ENCODE results near the gene TMEM198.

TMEM198 gene

DNA sequence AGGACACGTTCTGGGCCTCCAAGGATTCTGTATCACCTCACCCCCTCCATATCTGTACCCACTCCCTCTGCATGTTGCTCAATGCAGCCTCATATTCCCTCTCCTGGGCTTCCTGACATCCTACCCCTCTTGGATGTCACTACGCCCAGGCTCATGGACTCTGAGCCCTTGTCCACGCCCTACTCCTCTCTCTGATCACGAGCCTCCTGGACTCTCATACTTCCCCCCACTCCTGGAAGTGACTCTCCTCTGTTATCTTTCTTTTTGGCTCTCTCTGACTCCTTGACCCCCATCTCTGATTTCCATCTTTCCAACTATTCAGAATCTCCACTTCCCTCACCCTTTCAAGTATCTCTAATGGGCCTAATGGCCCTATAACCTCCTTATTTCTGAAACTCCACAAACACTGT, 2.1 kb downstream of the TMEM198 start:
- POLR2A ChIA-PET = no interaction called here
- DNase-seq (ENCODE audit: extremely low spot score) = no peak
- CTCF ChIA-PET = no interaction called here
- TF ChIP-seq BHLHE40 (IDR thresholded peaks at IDR 0.05; ENCODE audit: borderline replicate concordance) = no peak
- no peak for TF ChIP-seq ELF4 (IDR thresholded peaks at IDR 0.05)
- TF ChIP-seq NFRKB (IDR thresholded peaks at IDR 0.05) = no peak
- TF ChIP-seq, protein P1, sequence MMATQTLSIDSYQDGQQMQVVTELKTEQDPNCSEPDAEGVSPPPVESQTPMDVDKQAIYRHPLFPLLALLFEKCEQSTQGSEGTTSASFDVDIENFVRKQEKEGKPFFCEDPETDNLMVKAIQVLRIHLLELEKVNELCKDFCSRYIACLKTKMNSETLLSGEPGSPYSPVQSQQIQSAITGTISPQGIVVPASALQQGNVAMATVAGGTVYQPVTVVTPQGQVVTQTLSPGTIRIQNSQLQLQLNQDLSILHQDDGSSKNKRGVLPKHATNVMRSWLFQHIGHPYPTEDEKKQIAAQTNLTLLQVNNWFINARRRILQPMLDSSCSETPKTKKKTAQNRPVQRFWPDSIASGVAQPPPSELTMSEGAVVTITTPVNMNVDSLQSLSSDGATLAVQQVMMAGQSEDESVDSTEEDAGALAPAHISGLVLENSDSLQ (IDR thresholded peaks at IDR 0.05) = no peak
- no peak for TF ChIP-seq TARDBP (IDR thresholded peaks at IDR 0.05)
- no peak for TF ChIP-seq HDGF (IDR thresholded peaks at IDR 0.05; ENCODE audit: borderline replicate concordance)
- TF ChIP-seq FOXK2 (IDR thresholded peaks at IDR 0.05) = no peak
- no peak for TF ChIP-seq ARNT (IDR thresholded peaks at IDR 0.05)
- TF ChIP-seq FOXM1 (IDR thresholded peaks at IDR 0.05; ENCODE audit: borderline replicate concordance) = no peak
- no peak for TF ChIP-seq FOXA1 (IDR thresholded peaks at IDR 0.05)
- TF ChIP-seq LEF1 (IDR thresholded peaks at IDR 0.05; ENCODE audit: borderline replicate concordance) = no peak
- TF ChIP-seq CTBP1 (IDR thresholded peaks at IDR 0.05; ENCODE audit: borderline replicate concordance) = no peak
- TF ChIP-seq ZNF384 (IDR thresholded peaks at IDR 0.05) = no peak
- TF ChIP-seq SP1 (IDR thresholded peaks at IDR 0.05) = no peak
- TF ChIP-seq SUZ12 (IDR thresholded peaks at IDR 0.05) = no peak

DNA sequence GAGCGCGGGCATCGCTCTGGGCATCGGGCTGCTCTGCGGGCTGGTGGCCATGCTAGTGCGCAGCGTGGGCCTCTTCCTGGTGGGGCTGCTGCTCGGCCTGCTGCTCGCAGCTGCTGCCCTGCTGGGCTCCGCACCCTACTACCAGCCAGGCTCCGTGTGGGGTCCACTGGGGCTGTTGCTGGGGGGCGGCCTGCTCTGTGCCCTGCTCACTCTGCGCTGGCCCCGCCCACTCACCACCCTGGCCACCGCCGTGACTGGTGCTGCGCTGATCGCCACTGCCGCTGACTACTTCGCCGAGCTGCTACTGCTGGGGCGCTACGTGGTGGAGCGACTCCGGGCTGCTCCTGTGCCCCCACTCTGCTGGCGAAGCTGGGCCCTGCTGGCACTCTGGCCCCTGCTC, 3.8 kb downstream of the TMEM198 start:
- ChIA-PET CTCF (no interaction called here), POLR2A (no interaction called here)
- no peak for DNase-seq (ENCODE audit: extremely low spot score)
- TF ChIP-seq SP1 (IDR thresholded peaks at IDR 0.05) = no peak

DNA sequence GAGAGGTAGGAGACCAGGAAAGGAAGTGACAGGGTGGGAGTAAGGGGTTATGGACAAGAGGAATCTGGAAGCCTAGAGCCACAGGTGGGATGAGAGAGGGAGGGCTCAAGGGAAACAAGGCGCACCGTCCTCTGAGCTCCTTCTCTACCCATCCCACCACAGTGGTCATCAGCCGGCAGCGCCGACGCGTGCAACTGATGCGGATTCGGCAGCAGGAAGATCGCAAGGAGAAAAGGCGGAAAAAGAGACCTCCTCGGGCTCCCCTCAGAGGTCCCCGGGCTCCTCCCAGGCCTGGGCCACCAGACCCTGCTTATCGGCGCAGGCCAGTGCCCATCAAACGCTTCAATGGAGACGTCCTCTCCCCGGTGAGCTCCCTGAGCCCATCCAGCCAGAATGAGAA, 5.2 kb downstream of the TMEM198 start:
- ChIA-PET POLR2A (interaction anchor here (1.1 kb wide), 1 partner anchor 49 kb away, joined by 5 read pairs; the partner anchor contains the start of gene STK11IP), CTCF (interaction anchor here (1.7 kb wide), 1 partner anchor 11 kb away, joined by 5 read pairs; no protein-coding TSS in a partner anchor)
- DNase-seq (ENCODE audit: extremely low spot score) = no peak
- TF ChIP-seq FOXK2 (IDR thresholded peaks at IDR 0.05) = no peak
- no peak for TF ChIP-seq FOXM1 (IDR thresholded peaks at IDR 0.05; ENCODE audit: borderline replicate concordance)
- no peak for TF ChIP-seq CTBP1 (IDR thresholded peaks at IDR 0.05; ENCODE audit: borderline replicate concordance)

DNA sequence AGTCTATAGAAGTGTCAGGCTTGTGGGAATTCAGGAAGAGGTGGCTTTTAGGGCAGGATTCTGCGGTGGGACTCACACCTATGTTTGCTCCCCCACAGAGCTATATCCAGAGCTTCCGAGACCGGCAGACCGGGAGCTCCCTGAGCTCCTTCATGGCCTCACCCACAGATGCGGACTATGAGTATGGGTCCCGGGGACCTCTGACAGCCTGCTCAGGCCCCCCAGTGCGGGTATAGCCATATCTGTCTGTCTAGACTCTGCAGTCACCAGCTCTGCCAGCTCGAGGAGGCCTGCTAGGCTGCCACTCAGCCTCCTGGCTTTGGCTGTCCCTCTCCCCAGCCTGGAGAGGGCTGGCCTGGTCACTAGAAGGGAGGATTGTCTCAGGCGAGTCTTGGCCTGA, 5.8 kb downstream of the TMEM198 start:
- DNase-seq (ENCODE audit: extremely low spot score) = no peak
- ChIA-PET CTCF (interaction anchor here (0.8 to 1.7 kb wide), 2 partner anchors 8 to 10 kb away, joined by 3 to 5 read pairs; no protein-coding TSS in a partner anchor), POLR2A (interaction anchor here (1.1 kb wide), 1 partner anchor 48 kb away, joined by 5 read pairs; the partner anchor contains the start of gene STK11IP)
- no peak for TF ChIP-seq TARDBP (IDR thresholded peaks at IDR 0.05)
- no peak for TF ChIP-seq BHLHE40 (IDR thresholded peaks at IDR 0.05; ENCODE audit: borderline replicate concordance)

DNA sequence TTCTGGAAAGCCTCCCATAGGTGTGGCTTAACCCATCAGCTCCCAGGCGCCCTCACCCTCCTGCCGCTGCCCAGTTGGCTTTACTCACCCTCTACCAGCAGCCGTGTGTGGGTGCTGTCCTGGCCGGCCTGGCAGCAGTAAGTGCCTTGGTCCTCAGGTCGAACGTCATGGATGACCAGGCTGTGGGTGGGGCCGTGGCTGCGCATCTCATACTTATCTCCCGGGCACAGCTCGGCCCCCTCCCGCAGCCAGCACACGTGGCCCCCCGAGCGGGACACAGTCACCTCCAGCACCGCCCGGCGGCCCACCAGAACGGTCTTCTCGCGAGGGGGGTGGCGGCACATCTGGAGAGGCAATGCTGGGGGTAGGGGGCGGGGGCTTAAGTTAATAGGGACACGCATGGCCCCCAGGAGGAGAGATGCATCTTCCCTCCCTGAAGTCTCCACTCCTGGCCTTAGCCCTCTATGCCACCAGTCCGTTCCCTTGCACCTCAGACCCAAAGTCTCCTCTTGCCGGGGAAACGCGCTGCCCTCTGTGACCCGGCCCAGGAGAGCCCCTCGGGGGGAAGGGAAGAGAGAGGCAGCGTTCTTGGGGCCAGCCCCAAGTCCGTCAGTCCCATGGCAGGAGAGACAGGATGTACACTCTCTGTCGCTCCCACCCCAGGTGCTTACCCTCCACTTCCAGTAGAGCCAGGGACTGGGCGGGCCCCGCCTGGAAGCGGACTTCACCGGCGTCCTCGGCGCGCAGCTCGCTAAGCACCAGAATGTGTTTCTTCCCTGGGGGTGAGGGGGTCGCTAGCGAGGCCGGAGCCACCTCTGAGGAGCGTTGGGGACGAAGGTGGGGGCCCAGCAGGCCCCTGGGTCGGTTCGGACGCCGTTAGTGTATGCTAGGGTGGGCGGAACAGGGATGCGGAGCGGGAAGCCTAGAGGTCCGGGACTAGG, 7.9 kb downstream of the TMEM198 start:
- ChIA-PET POLR2A (interaction anchor here (1.0 to 1.9 kb wide), 4 partner anchors 9 to 46 kb away, joined by 3 to 7 read pairs (median 6); partner anchors contain the start of gene STK11IP), CTCF (interaction anchor here (0.6 to 1.0 kb wide), 3 partner anchors 9 to 88 kb away, joined by 4 to 6 read pairs (median 6); no protein-coding TSS in a partner anchor)
- DNase-seq (ENCODE audit: extremely low spot score) = no peak
- TF ChIP-seq CTBP1 (IDR thresholded peaks at IDR 0.05; ENCODE audit: borderline replicate concordance) (no peak), SP1 (IDR thresholded peaks at IDR 0.05) (no peak), FOXA1 (IDR thresholded peaks at IDR 0.05) (no peak), BHLHE40 (IDR thresholded peaks at IDR 0.05; ENCODE audit: borderline replicate concordance) (no peak), SUZ12 (IDR thresholded peaks at IDR 0.05) (no peak), TARDBP (IDR thresholded peaks at IDR 0.05) (no peak), FOXM1 (IDR thresholded peaks at IDR 0.05; ENCODE audit: borderline replicate concordance) (no peak), ELF4 (IDR thresholded peaks at IDR 0.05) (no peak), ARNT (IDR thresholded peaks at IDR 0.05) (no peak), L3MBTL2 (conservative IDR thresholded peaks at IDR 0.05) (no peak), ZNF384 (IDR thresholded peaks at IDR 0.05) (no peak), LEF1 (IDR thresholded peaks at IDR 0.05; ENCODE audit: borderline replicate concordance) (no peak), NFRKB (IDR thresholded peaks at IDR 0.05) (no peak), FOXK2 (IDR thresholded peaks at IDR 0.05) (no peak), HDGF (IDR thresholded peaks at IDR 0.05; ENCODE audit: borderline replicate concordance) (no peak)
- TF ChIP-seq, protein P1 (IDR thresholded peaks at IDR 0.05) = no peak

DNA sequence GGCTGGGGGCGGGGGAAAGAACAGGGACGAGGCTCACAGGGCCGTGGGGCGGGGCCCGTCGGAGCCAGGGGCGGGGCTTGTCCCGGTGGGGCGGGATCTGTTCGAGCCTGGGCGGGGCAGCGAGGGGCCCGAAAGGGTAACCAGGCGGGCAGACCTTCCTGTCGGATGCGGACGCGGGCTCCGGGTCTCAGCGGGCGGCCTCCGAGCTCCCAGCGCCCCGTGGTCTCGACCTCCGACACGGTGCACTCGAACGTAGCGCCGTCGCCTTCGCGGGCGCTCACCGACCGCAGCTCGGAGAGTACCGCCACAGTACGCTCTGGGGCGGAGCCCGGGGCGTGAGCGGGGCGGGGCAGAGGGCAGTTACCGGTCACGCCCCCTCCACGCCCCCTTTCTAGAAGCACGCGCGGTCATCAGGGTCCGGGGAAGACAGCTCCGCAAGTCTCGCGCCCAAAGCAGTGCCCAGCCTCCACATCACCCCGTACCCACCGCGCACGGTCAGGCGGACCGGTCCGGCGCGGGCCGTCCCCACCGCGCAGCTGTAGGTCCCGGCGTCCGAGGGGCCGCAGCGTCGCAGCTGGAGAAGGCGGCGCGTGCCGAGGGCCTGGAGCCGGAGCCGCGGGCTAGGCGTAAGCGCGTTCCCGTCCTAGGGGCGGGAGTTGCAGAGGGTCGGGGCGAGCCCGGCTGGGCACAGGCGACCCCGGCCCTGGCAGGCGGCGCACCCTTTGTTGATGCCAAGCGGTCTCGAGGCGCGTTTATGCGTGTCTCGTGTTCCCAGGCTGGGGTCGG, 8.7 kb downstream of the TMEM198 start:
- peak; percentile 90 for DNase-seq (ENCODE audit: extremely low spot score)
- TF ChIP-seq FOXK2 (IDR thresholded peaks at IDR 0.05) (no peak), L3MBTL2 (conservative IDR thresholded peaks at IDR 0.05) (peak; percentile 40; the same call in 1 of the 2 replicates), ZNF384 (IDR thresholded peaks at IDR 0.05) (no peak), BHLHE40 (IDR thresholded peaks at IDR 0.05; ENCODE audit: borderline replicate concordance) (no peak), FOXM1 (IDR thresholded peaks at IDR 0.05; ENCODE audit: borderline replicate concordance) (no peak), TARDBP (IDR thresholded peaks at IDR 0.05) (no peak), SUZ12 (IDR thresholded peaks at IDR 0.05) (no peak), SP1 (IDR thresholded peaks at IDR 0.05) (peak; percentile 88), HDGF (IDR thresholded peaks at IDR 0.05; ENCODE audit: borderline replicate concordance) (no peak), ELF4 (IDR thresholded peaks at IDR 0.05) (no peak)
- TF ChIP-seq, protein P1 (IDR thresholded peaks at IDR 0.05) = no peak
- ChIA-PET POLR2A (interaction anchor here (1.2 to 1.9 kb wide), 4 partner anchors 8 to 132 kb away, joined by 4 to 7 read pairs (median 6); partner anchors contain the start of gene STK11IP), CTCF (interaction anchor here (0.6 to 1.3 kb wide), 3 partner anchors 11 to 89 kb away, joined by 3 to 6 read pairs (median 4); a partner anchor contains a TSS)

Measured in HEK293T (cell line).